ENCODE results near the gene FXYD2. TPM values are rescaled to one million over a fixed set of nuclear protein-coding genes. Genes with fewer than 3 reads are reported as not detected.
"Not testable (repeated sequence)": the region's sequence is repeated elsewhere in the genome, so short reads cannot be mapped to it uniquely, and the experiment has no call there.

Gene FXYD2
- total RNA-seq, 2 donors from 2014 or later, result 0.61 to 1.0 TPM

GRCh38 chr11:117814766-117815261 lies 9.7 kb downstream of the FXYD2 start:
- peak; percentile 84 for ATAC-seq
- DNase-seq, result peak; percentile 95 to 97
- intact Hi-C loops (cut with DNase I, micrococcal nuclease), result loop anchor here in 1 of 2 donors (10.0 kb wide), 1 partner anchor 390 kb away; no protein-coding TSS in a partner anchor

- DNase-seq (peak in 1 of 2 donors; percentile 54), ATAC-seq (peak; percentile 65)
- intact Hi-C loops (cut with DNase I, micrococcal nuclease), result loop anchor here in 1 of 2 donors (10.0 kb wide), 1 partner anchor 389 kb away; no protein-coding TSS in a partner anchor
These were observed 10.3 kb downstream of the FXYD2 start for GRCh38 chr11:117814204-117814765.

- ATAC-seq, DNase-seq: not testable (repeated sequence)
- intact Hi-C loops (cut with DNase I, micrococcal nuclease), result loop anchor here in 1 of 2 donors (10.0 kb wide), 1 partner anchor 385 kb away; no protein-coding TSS in a partner anchor
These were observed 14.5 kb downstream of the FXYD2 start for GRCh38 chr11:117810056-117810451.

GRCh38 chr11:117809236-117810055 lies 15.1 kb downstream of the FXYD2 start:
- DNase-seq (peak; percentile 84), ATAC-seq (peak; percentile 95)
- intact Hi-C loops (cut with DNase I, micrococcal nuclease), result loop anchor here (5.0 to 10.0 kb wide), 3 partner anchors 245 to 385 kb away; no protein-coding TSS in a partner anchor

- ATAC-seq (peak; percentile 74), DNase-seq (peak; percentile 69 to 73)
- intact Hi-C loops (cut with DNase I, micrococcal nuclease), result loop anchor here in 1 of 2 donors (5.0 to 10.0 kb wide), 2 partner anchors 246 to 381 kb away; no protein-coding TSS in a partner anchor
These were observed 15.8 kb downstream of the FXYD2 start for GRCh38 chr11:117808784-117809183.

- DNase-seq (peak in 1 of 2 donors; percentile 93), ATAC-seq (peak; percentile 43)
- intact Hi-C loops (cut with DNase I, micrococcal nuclease), result loop anchor here in 1 of 2 donors (5.0 to 10.0 kb wide), 2 partner anchors 247 to 380 kb away; no protein-coding TSS in a partner anchor
These were observed 16.8 kb downstream of the FXYD2 start for GRCh38 chr11:117807482-117808327.

- no peak for ATAC-seq
- DNase-seq, result no peak
- intact Hi-C loops (cut with DNase I, micrococcal nuclease), result loop anchor here in 1 of 2 donors (5.0 to 10.0 kb wide), 2 partner anchors 248 to 380 kb away; no protein-coding TSS in a partner anchor
These were observed 17.7 kb downstream of the FXYD2 start for GRCh38 chr11:117806846-117807245.

GRCh38 chr11:117805045-117805444 lies 19.5 kb downstream of the FXYD2 start:
- no peak for ATAC-seq
- no peak for DNase-seq
- intact Hi-C loops (cut with DNase I, micrococcal nuclease), result loop anchor here in 1 of 2 donors (5.0 to 10.0 kb wide), 2 partner anchors 250 to 378 kb away; no protein-coding TSS in a partner anchor

- no peak for ATAC-seq
- DNase-seq, result no peak
- intact Hi-C loops (cut with DNase I, micrococcal nuclease), result loop anchor here in 1 of 2 donors (10.0 kb wide), 1 partner anchor 251 kb away; no protein-coding TSS in a partner anchor
These were observed 20.6 kb downstream of the FXYD2 start for GRCh38 chr11:117803896-117804295.

- peak; percentile 72 for ATAC-seq
- intact Hi-C loops (cut with DNase I, micrococcal nuclease), result loop anchor here in 1 of 2 donors (10.0 kb wide), 1 partner anchor 255 kb away; no protein-coding TSS in a partner anchor
- DNase-seq, result peak in 1 of 2 donors; percentile 54
These were observed 24.9 kb downstream of the FXYD2 start for GRCh38 chr11:117799634-117800033.

- peak in 1 of 2 donors; percentile 57 for DNase-seq
- intact Hi-C loops (cut with DNase I, micrococcal nuclease), result no loop called here
- ATAC-seq, result peak; percentile 75
These were observed 27.5 kb downstream of the FXYD2 start, which contains the start of gene DSCAML1 for GRCh38 chr11:117796872-117797529. TSS of gene DSCAML1 (minus strand) at chr11:117797216. CDS start at chr11:117797079, 137 bp downstream.

- ATAC-seq (no peak), DNase-seq (no peak)
- intact Hi-C loops (cut with DNase I, micrococcal nuclease), result no loop called here
These were observed 28.1 kb downstream of the FXYD2 start for GRCh38 chr11:117796456-117796871.

GRCh38 chr11:117795638-117796455 lies 28.7 kb downstream of the FXYD2 start:
- ATAC-seq (peak; percentile 45), DNase-seq (no peak)
- intact Hi-C loops (cut with DNase I, micrococcal nuclease), result no loop called here

- intact Hi-C loops (cut with DNase I, micrococcal nuclease), result no loop called here
- DNase-seq, result no peak
These were observed 29.5 kb downstream of the FXYD2 start for GRCh38 chr11:117794772-117795629.

GRCh38 chr11:117794135-117794534 lies 30.4 kb downstream of the FXYD2 start:
- DNase-seq, result no peak
- intact Hi-C loops (cut with DNase I, micrococcal nuclease), result no loop called here
- ATAC-seq, result no peak

More at GRCh38 chr11:117794772-117795629, 29.5 kb downstream of the FXYD2 start:
- no peak for ATAC-seq

GRCh38 chr11:117793583-117793982 lies 31.0 kb downstream of the FXYD2 start:
- ATAC-seq, result no peak
- no peak for DNase-seq
- intact Hi-C loops (cut with DNase I, micrococcal nuclease), result no loop called here

Measured in left colon (tissue), 2 donors.